H1 (cell line): ENCODE measurements around the gene KXD1. TPM values are rescaled to one million over a fixed set of nuclear protein-coding genes. Genes with fewer than 3 reads are reported as not detected.

Experiments used
- CTCF ChIA-PET: fragments of 300-600 bp; sonication (Branson Sonifier 250); formaldehyde crosslinking; loops from one replicate; lab custom pipeline; 2021; ENCODE audit not compliant: partially characterized antibody; lab: Charles Lee
- POLR2A ChIA-PET: fragments of 300-600 bp; sonication (Branson Sonifier 250); formaldehyde crosslinking; loops from one replicate; lab custom pipeline; 2021; ENCODE audit warnings: inconsistent platforms; ENCODE audit not compliant: partially characterized antibody; lab: Charles Lee
- DNase-seq, 2 experiments: peaks; one replicate each; pipeline versions ENCODE4 v3.0.0 to v3.0.0-alpha.2; 2010 to 2022; ENCODE audit warnings: low spot score in 2 of 2, low read depth in 1 of 2, mixed read lengths in 1 of 2
- FAIRE-seq: peaks from 2 replicates; lab custom pipeline; 2011; peaks lifted over from hg19 to GRCh38; lab: Jason Lieb, UNC
- H2AFZ ChIP-seq: 2 replicates; pipeline ENCODE4 v1.8.1; 2012; ENCODE audit warnings: low read length, inconsistent platforms
- H2AK5ac ChIP-seq: 2 replicates; pipeline ENCODE4 v1.6.1; 2013; ENCODE audit warnings: low read depth, low read length
- H2BK120ac ChIP-seq: replicated peaks from 2 replicates; pipeline ENCODE3; 2013; ENCODE audit warnings: low read depth, low read length, inconsistent platforms
- H2BK12ac ChIP-seq: 2 replicates; pipeline ENCODE4 v1.6.1; 2013; ENCODE audit warnings: low read depth, low read length
- H2BK15ac ChIP-seq: 2 replicates; pipeline ENCODE4 v1.6.1; 2013; ENCODE audit warnings: low read length
- H2BK20ac ChIP-seq: 2 replicates; pipeline ENCODE4 v1.6.1; 2013; ENCODE audit warnings: low read length
- H2BK5ac ChIP-seq: 2 replicates; pipeline ENCODE4 v1.6.1; 2013; ENCODE audit warnings: low read depth, low read length
- H3K14ac ChIP-seq: 2 replicates; pipeline ENCODE4 v1.6.1; 2013; ENCODE audit warnings: inconsistent platforms; ENCODE audit not compliant: insufficient read length
- H3K18ac ChIP-seq: 2 replicates; pipeline ENCODE4 v1.6.1; 2013; ENCODE audit warnings: low read length; ENCODE audit errors: extremely low read depth
- H3K23ac ChIP-seq: 2 replicates; pipeline ENCODE4 v1.6.1; 2013; ENCODE audit warnings: inconsistent platforms; ENCODE audit not compliant: insufficient read length
- H3K23me2 ChIP-seq: 2 replicates; pipeline ENCODE4 v1.6.1; 2013; ENCODE audit warnings: low read depth, low read length
- H3K27ac ChIP-seq: 2 replicates; pipeline ENCODE4 v1.6.1; 2011; ENCODE audit warnings: low read depth, low read length, inconsistent platforms
- H3K27me3 ChIP-seq, 4 experiments: replicated peaks in 1 of 4; 1 replicate in 1 of 4; 2 replicates in 3 of 4; pipeline versions ENCODE4 v1.6.1 to v1.8.1; 2011 to 2013; ENCODE audit warnings: low read length in 3 of 4, mild to moderate bottlenecking in 3 of 4, inconsistent platforms in 2 of 4, mixed read lengths in 2 of 4, moderate library complexity in 1 of 4; ENCODE audit not compliant: control insufficient read depth in 3 of 4, insufficient read depth in 3 of 4; ENCODE audit errors: extremely low read depth in 1 of 4
- H3K36me3 ChIP-seq, 4 experiments: 2 replicates each; pipeline versions ENCODE4 v1.6.1 to v1.8.1; 2011 to 2013; ENCODE audit warnings: mild to moderate bottlenecking in 4 of 4, low read length in 3 of 4, moderate library complexity in 2 of 4, control low read depth in 1 of 4, inconsistent platforms in 1 of 4; ENCODE audit not compliant: insufficient read depth in 4 of 4, control insufficient read depth in 2 of 4
- H3K4ac ChIP-seq: replicated peaks from 2 replicates; pipeline ENCODE3; 2013; ENCODE audit warnings: low read length, low read depth, mixed read lengths, inconsistent platforms; ENCODE audit not compliant: insufficient read length
- H3K4me1 ChIP-seq, 4 experiments: replicated peaks in 1 of 4; 1 replicate in 1 of 4; 2 replicates in 3 of 4; pipeline versions ENCODE4 v1.6.1 to v1.8.1; 2011 to 2013; ENCODE audit warnings: low read length in 3 of 4, inconsistent platforms in 2 of 4, mixed read lengths in 1 of 4; ENCODE audit not compliant: insufficient read depth in 4 of 4, control insufficient read depth in 3 of 4
- H3K4me2 ChIP-seq, 2 experiments: 2 replicates each; pipeline versions ENCODE4 v1.6.1 to v1.8.1; 2011 to 2013; ENCODE audit warnings: low read depth in 2 of 2, low read length in 2 of 2, control low read depth in 1 of 2, inconsistent platforms in 1 of 2, mild to moderate bottlenecking in 1 of 2; ENCODE audit not compliant: insufficient read depth in 1 of 2
- H3K4me3 ChIP-seq, 4 experiments: fragments of 200-600, 300-600 bp in 1 of 4; sonication (generic), shearing (Covaris generic), sonication (Bioruptor Twin) in 1 of 4; 2 replicates each; pipeline versions ENCODE4 v1.5.1 to v1.8.1; 2011 to 2016; ENCODE audit warnings: low read length in 4 of 4, low read depth in 3 of 4, control low read depth in 2 of 4, inconsistent platforms in 2 of 4, mild to moderate bottlenecking in 2 of 4, mixed read lengths in 1 of 4, moderate library complexity in 1 of 4; ENCODE audit not compliant: insufficient read depth in 2 of 4; ENCODE audit errors: extremely low read depth in 1 of 4
- H3K56ac ChIP-seq: replicated peaks from 2 replicates; pipeline ENCODE3; 2013; ENCODE audit warnings: low read depth, mild to moderate bottlenecking, mixed read lengths, low read length, inconsistent platforms; ENCODE audit not compliant: insufficient read length
- H3K79me1 ChIP-seq: 2 replicates; pipeline ENCODE4 v1.6.1; 2013; ENCODE audit warnings: low read depth, low read length, control low read depth
- H3K79me2 ChIP-seq, 2 experiments: 2 replicates each; pipeline versions ENCODE4 v1.6.1 to v1.8.1; 2012 to 2013; ENCODE audit warnings: low read length in 2 of 2, mild to moderate bottlenecking in 2 of 2, inconsistent platforms in 1 of 2; ENCODE audit not compliant: insufficient read depth in 2 of 2, control insufficient read depth in 1 of 2
- H3K9ac ChIP-seq, 4 experiments: replicated peaks in 1 of 4; 1 replicate in 1 of 4; 2 replicates in 3 of 4; pipeline versions ENCODE4 v1.6.1 to v1.8.1; 2011 to 2013; ENCODE audit warnings: low read depth in 3 of 4, low read length in 3 of 4, control low read depth in 2 of 4, mild to moderate bottlenecking in 2 of 4, moderate library complexity in 2 of 4, inconsistent platforms in 1 of 4; ENCODE audit errors: extremely low read depth in 1 of 4
- H3K9me3 ChIP-seq, 2 experiments: 2 replicates each; pipeline versions ENCODE4 v1.6.1 to v1.8.1; 2012 to 2013; ENCODE audit warnings: mild to moderate bottlenecking in 2 of 2, moderate library complexity in 2 of 2, control low read depth in 1 of 2, inconsistent platforms in 1 of 2, low read depth in 1 of 2, low read length in 1 of 2, mixed read lengths in 1 of 2; ENCODE audit not compliant: insufficient read depth in 2 of 2
- H4K20me1 ChIP-seq, 2 experiments: replicated peaks in 1 of 2; 2 replicates each; pipeline versions ENCODE3 to v1.8.1; 2011 to 2013; ENCODE audit warnings: inconsistent platforms in 2 of 2, low read length in 2 of 2, mild to moderate bottlenecking in 1 of 2; ENCODE audit not compliant: insufficient read depth in 2 of 2, control insufficient read depth in 1 of 2
- H4K5ac ChIP-seq: 2 replicates; pipeline ENCODE4 v1.6.1; 2013; ENCODE audit warnings: low read length, low read depth, mixed read lengths, inconsistent platforms; ENCODE audit not compliant: insufficient read length
- H4K8ac ChIP-seq: 2 replicates; pipeline ENCODE4 v1.8.0; 2013; ENCODE audit warnings: mild to moderate bottlenecking, moderate library complexity, low read length, inconsistent platforms; ENCODE audit not compliant: insufficient read depth; ENCODE audit errors: extremely low read depth
- H4K91ac ChIP-seq: replicated peaks from 2 replicates; pipeline ENCODE3; 2013; ENCODE audit warnings: low read length, mixed read lengths, inconsistent platforms; ENCODE audit not compliant: insufficient read length
- ASH2L ChIP-seq: fragments of 200-600, 300-600 bp; sonication (generic); IDR thresholded peaks from one replicate; pipeline ENCODE4 v1.7.1; 2017; ENCODE audit warnings: low read length
- BCL11A ChIP-seq, 2 experiments: IDR thresholded peaks; one replicate each; pipeline ENCODE4 v1.6.1; 2011; ENCODE audit warnings: low read depth in 2 of 2, low read length in 2 of 2, mild to moderate bottlenecking in 2 of 2
- CHD2 ChIP-seq: IDR thresholded peaks from 2 replicates; pipeline ENCODE4 v1.6.1; 2012; ENCODE audit warnings: low read length, improper control_type of control experiment
- CREB1 ChIP-seq: IDR thresholded peaks from 2 replicates; pipeline ENCODE4 v1.6.1; 2012; ENCODE audit warnings: inconsistent platforms
- EGR1 ChIP-seq: IDR thresholded peaks from 2 replicates; pipeline ENCODE4 v1.6.1; 2011; ENCODE audit warnings: low read depth, low read length, borderline replicate concordance
- JUN ChIP-seq: IDR thresholded peaks from 2 replicates; pipeline ENCODE4 v1.6.1; 2011; ENCODE audit warnings: low read depth, mild to moderate bottlenecking, improper control_type of control experiment, low read length
- KDM1A ChIP-seq: fragments of 200-600, 300-600 bp; sonication (generic); IDR thresholded peaks from 2 replicates; pipeline ENCODE4 v1.7.1; 2016; ENCODE audit warnings: mild to moderate bottlenecking, low read length, borderline replicate concordance
- POLR2A ChIP-seq, 2 experiments: IDR thresholded peaks; 1 replicate in 1 of 2; 2 replicates in 1 of 2; pipeline ENCODE4 v1.6.1; 2011; ENCODE audit warnings: low read depth in 2 of 2, low read length in 2 of 2, mild to moderate bottlenecking in 2 of 2; ENCODE audit errors: control extremely low read depth in 1 of 2
- RAD21 ChIP-seq, 2 experiments: IDR thresholded peaks in 1 of 2; conservative IDR thresholded peaks in 1 of 2; 2 replicates each; pipeline ENCODE4 v1.6.1; 2011; ENCODE audit warnings: low read depth in 2 of 2, low read length in 2 of 2, improper control_type of control experiment in 1 of 2, inconsistent platforms in 1 of 2, mild to moderate bottlenecking in 1 of 2, moderate library complexity in 1 of 2
- RBBP5 ChIP-seq: IDR thresholded peaks from 2 replicates; pipeline ENCODE4 v1.7.1; 2012; ENCODE audit warnings: low read depth, mild to moderate bottlenecking, inconsistent platforms, low read length, moderate library complexity, borderline replicate concordance
- SP1 ChIP-seq: IDR thresholded peaks from 2 replicates; pipeline ENCODE4 v1.6.1; 2011; ENCODE audit warnings: low read depth, low read length
- TAF1 ChIP-seq: IDR thresholded peaks from 2 replicates; pipeline ENCODE4 v1.6.1; 2011; ENCODE audit warnings: mild to moderate bottlenecking, low read depth, low read length
- WGBS, 2 experiments: shearing (Covaris generic) in 1 of 2; methylation state at CpG; one replicate each; pipeline versions ENCODE4 v1.1.6 to v1.1.7; 2013 to 2015; ENCODE audit warnings: low lambda C conversion rate in 2 of 2, mixed read lengths in 2 of 2, inconsistent platforms in 1 of 2, low coverage in 1 of 2, missing lambda C conversion rate in 1 of 2; ENCODE audit not compliant: insufficient replicate concordance in 2 of 2, insufficient coverage in 1 of 2, insufficient read length in 1 of 2; ENCODE audit errors: extremely low coverage in 1 of 2, missing lambda C conversion rate in 1 of 2; 5-methylcytosine and 5-hydroxymethylcytosine counted together
- polyA plus RNA-seq, 7 experiments: library from polyadenylated mRNA; depleted of rRNA in 3 of 7; stranded (reverse) in 5 of 7; unstranded in 2 of 7; fragments of >200 nt in 5 of 7; fragments of 200-250 nt in 2 of 7; gene quantifications; 1 replicate in 5 of 7; 2 replicates in 1 of 7; 4 replicates in 1 of 7; pipeline versions ENCODE4 v1.2.1 to v1.2.3, GENCODE V29; 2011 to 2013; ENCODE audit warnings: missing spikeins in 2 of 7, mixed read lengths in 2 of 7
- total RNA-seq: library from RNA; stranded (reverse); fragmentation: NEBNext Ultra II Directional; extraction: Animal tissue kit (Norgen Biotek cat#: 25700); gene quantifications from 2 replicates; pipeline ENCODE4 v1.2.1, GENCODE V29; 2021

Gene KXD1
- total and polyA plus RNA-seq, 2 of the 8 experiments (the other 6 are each of a cell fraction or from before 2014, with no cell fraction given), result 115 to 267 TPM

DNA sequence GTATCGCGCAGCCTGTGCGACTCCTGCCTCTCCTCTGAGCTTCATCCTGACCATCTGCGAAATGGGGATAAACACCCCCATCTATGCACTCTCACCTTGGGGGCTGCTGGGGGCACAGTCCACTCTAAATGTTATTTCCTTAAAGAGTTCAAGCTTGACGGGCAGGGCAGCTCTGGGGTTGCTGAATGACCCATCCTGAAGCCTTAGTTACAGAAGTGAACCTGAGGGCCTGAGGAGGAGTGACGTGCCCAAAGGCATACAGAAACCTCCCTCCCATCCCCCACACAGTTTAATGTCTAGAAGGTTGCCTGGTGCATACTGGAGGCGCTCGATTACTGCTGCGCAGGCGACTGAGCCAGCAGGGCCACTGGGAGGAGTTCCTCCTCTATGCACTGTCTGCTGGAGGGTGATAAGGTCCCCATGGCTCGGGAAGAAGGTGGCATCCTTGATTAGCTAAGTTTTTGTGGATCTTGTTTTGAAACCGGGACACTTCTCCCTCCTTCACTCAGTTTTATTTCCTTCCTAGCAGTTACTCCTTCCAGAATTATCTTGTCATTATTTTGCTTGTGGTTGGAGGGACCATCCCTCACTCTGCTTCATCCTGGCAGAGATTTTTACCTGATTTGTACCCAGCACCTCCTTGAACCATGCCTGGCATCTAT, 13.7 kb upstream of the KXD1 start:
- CTCF ChIA-PET, result interaction anchor here (0.6 to 2.7 kb wide), 13 partner anchors 10 to 813 kb away, joined by 3 to 12 read pairs (median 4); no protein-coding TSS in a partner anchor
- peaks cover 5 to 22% (median 13%) of the 10 kb centered on the region in 4 experiments; a peak in 7 of 8 replicates for H3K36me3 ChIP-seq
- peak overlapping the region; percentile 22 for H3K4ac ChIP-seq
- WGBS, 2 experiments, result 15% methylated on average over 12 of the region's 12 CpGs; no CpG with 5 or more reads in 1 of the 2 experiments
- H3K23me2 ChIP-seq, result peaks cover 8% of the 10 kb centered on the region
- peak overlapping the region; percentile 35; the same call in 1 of the 2 replicates for H2BK5ac ChIP-seq
- peaks cover 0 to 9% (median 4%) of the 10 kb centered on the region in 4 experiments; a peak in 1 of 7 replicates for H3K4me1 ChIP-seq
- H3K9me3 ChIP-seq, result no peaks in the 10 kb centered on the region
- H3K56ac ChIP-seq, result no peak overlapping the region
- POLR2A ChIA-PET, result interaction anchor here (0.5 to 2.5 kb wide), 10 partner anchors 9 to 45 kb away, joined by 3 to 13 read pairs (median 4); partner anchors contain the start of gene KXD1
- H2AFZ ChIP-seq, result peak overlapping the region; percentile 80
- H2BK12ac ChIP-seq, result peak overlapping the region; percentile 70; the same call in 1 of the 2 replicates
- peak overlapping the region; percentile 70 to 91 for H3K4me2 ChIP-seq
- H3K79me1 ChIP-seq, result no peaks in the 10 kb centered on the region; the same call in 1 of the 2 replicates
- H4K20me1 ChIP-seq, result peaks cover 0 to 4% of the 10 kb centered on the region in 2 experiments
- peaks cover 0 to 16% of the 10 kb centered on the region in 2 experiments; a peak in 2 of 4 replicates for H3K79me2 ChIP-seq
- no peak overlapping the region for H3K23ac ChIP-seq
- peak overlapping the region; percentile 12 for H4K91ac ChIP-seq
- no peak overlapping the region for H2AK5ac ChIP-seq
- FAIRE-seq, result no peak
- H3K27me3 ChIP-seq, result no peaks in the 10 kb centered on the region
- H3K9ac ChIP-seq, result no peak overlapping the region
- DNase-seq, result peak in 1 of 2 experiments; percentile 74
- peak overlapping the region; percentile 36 to 77 (median 42); a peak in 5 of 8 replicates for H3K4me3 ChIP-seq
- TF ChIP-seq SP1 (peak; percentile 56; the same call in 1 of the 2 replicates), KDM1A (peak; percentile 71; the same call in 1 of the 2 replicates), CREB1 (peak; percentile 28; the same call in 1 of the 2 replicates), RBBP5 (0 out of 2 replicates have a peak, but pooled peaks have one; percentile 47), RAD21 (IDR thresholded peaks at IDR 0.05 in 1 of 2, conservative IDR thresholded peaks at IDR 0.05 in 1 of 2; ENCODE audit: low read depth in 2 of 2, low read length in 2 of 2) (peak; percentile 21 to 26; a peak in 2 of 4 replicates), BCL11A (IDR thresholded peaks at IDR 0.05; ENCODE audit: low read depth in 2 of 2, low read length in 2 of 2) (no peak), CHD2 (peak; percentile 55; the same call in 1 of the 2 replicates), POLR2A (IDR thresholded peaks at IDR 0.05; ENCODE audit: control extremely low read depth in 1 of 2, low read depth in 2 of 2, low read length in 2 of 2) (peak in 1 of 2 experiments; percentile 27; a peak in 1 of 3 replicates), TAF1 (peak; percentile 27; the same call in 1 of the 2 replicates), JUN (no peak), EGR1 (no peak), ASH2L (peak; percentile 83)
- H2BK20ac ChIP-seq, result no peak overlapping the region
- no peak overlapping the region for H4K8ac ChIP-seq
- H2BK120ac ChIP-seq, result no peak overlapping the region
- no peak overlapping the region for H3K14ac ChIP-seq
- no peak overlapping the region for H3K27ac ChIP-seq
- H2BK15ac ChIP-seq, result no peak overlapping the region
- peak overlapping the region; percentile 40; the same call in 1 of the 2 replicates for H3K18ac ChIP-seq
- H4K5ac ChIP-seq, result peak overlapping the region; percentile 44
